ENCODE measurements around the gene MYRIP.

- TF ChIP-seq IRF3 (IDR thresholded peaks at IDR 0.05; ENCODE audit: low read depth, low read length) (no peak), GABPA (IDR thresholded peaks at IDR 0.05; ENCODE audit: low read depth) (no peak), CTCF (IDR thresholded peaks at IDR 0.05) (no peak), JUND (IDR thresholded peaks at IDR 0.05) (no peak), SMC3 (IDR thresholded peaks at IDR 0.05; ENCODE audit: low read depth, low read length) (no peak), POLR2AphosphoS5 (IDR thresholded peaks at IDR 0.05; ENCODE audit: low read depth, low read length) (no peak)
These were observed 43.0 kb upstream of the MYRIP start for GRCh38 chr3:39766433-39766832.

Measured in SK-N-SH (cell line).